Transverse colon (tissue), 4 donors: ENCODE measurements around the gene GMDS. TPM values are rescaled to one million over a fixed set of nuclear protein-coding genes. Genes with fewer than 3 reads are reported as not detected.
A peak's percentile ranks its signal among the peaks of the same experiment; 100 is the strongest.

Experiments used
- DNase-seq: peaks from one replicate; pipeline ENCODE4 v3.0.0-alpha.2; 2019
- H3K27ac ChIP-seq, 4 donors: fragments of 200-600 bp; sonication (generic); 2 replicates each; pipeline ENCODE4 v1.5.1; 2016 to 2018; ENCODE audit warnings: inconsistent platforms in 4 of 4
- H3K27me3 ChIP-seq: fragments of 200-600 bp; sonication (generic); 2 replicates; pipeline ENCODE4 v1.5.1; 2017; ENCODE audit warnings: inconsistent platforms
- H3K36me3 ChIP-seq, 4 donors: fragments of 200-600 bp; sonication (generic); 2 replicates each; pipeline ENCODE4 v1.5.1; 2017 to 2019; ENCODE audit warnings: inconsistent platforms in 4 of 4
- H3K4me1 ChIP-seq, 4 donors: fragments of 200-600 bp; sonication (generic); 2 replicates each; pipeline ENCODE4 v1.5.1; 2017 to 2020; ENCODE audit warnings: inconsistent platforms in 4 of 4
- H3K4me3 ChIP-seq, 4 donors: fragments of 200-600 bp; sonication (generic); 1 replicate in 1 of 4; 2 replicates in 3 of 4; pipeline versions ENCODE4 v1.5.1 to v1.6.1; 2017 to 2019; ENCODE audit warnings: inconsistent platforms in 4 of 4
- H3K9me3 ChIP-seq, 2 donors: fragments of 200-600 bp; sonication (generic); 2 replicates each; pipeline ENCODE4 v1.5.1; 2017 to 2019; ENCODE audit warnings: inconsistent platforms in 2 of 2
- EP300 ChIP-seq: sonication (generic); formaldehyde crosslinking; IDR thresholded peaks from one replicate; pipeline ENCODE4 v1.6.1; 2017; ENCODE audit warnings: antibody characterized with exemption, low read depth
- POLR2A ChIP-seq: fragments of 450-650 bp; IDR thresholded peaks from one replicate; pipeline ENCODE4 v1.6.1; 2016; ENCODE audit warnings: antibody characterized with exemption, mild to moderate bottlenecking, moderate library complexity
- POLR2AphosphoS5 ChIP-seq, 3 donors: sonication (generic); formaldehyde crosslinking; IDR thresholded peaks; one replicate each; pipeline ENCODE4 v1.6.1; 2016; ENCODE audit warnings: antibody characterized with exemption in 3 of 3
- WGBS, 2 donors: methylation state at CpG; one replicate each; pipeline ENCODE4 v1.1.5; 2018; ENCODE audit warnings: low coverage in 1 of 2; 5-methylcytosine and 5-hydroxymethylcytosine counted together
- in situ Hi-C, 4 donors: fragments of 200-750 bp; cut with MboI; loops; one replicate each; pipeline versions ENCODE4 v1.15.0 to v1.15.1; 2017; ENCODE audit warnings: low sequenced_read_pairs in 3 of 4, low pct_ligation_motif_present in 1 of 4, low pct_unique_long_range_greater_than_20kb in 1 of 4
- intact Hi-C: fragments of 100-400 bp; cut with DNase I; formaldehyde crosslinking; loops from one replicate; pipeline ENCODE4 v1.15.1; 2023; ENCODE audit warnings: low total_unique reads
- total RNA-seq, 4 donors: library from RNA; depleted of rRNA; stranded (reverse); fragments of >200 nt; gene quantifications; one replicate each; pipeline ENCODE4 v1.1.0, GENCODE V29; 2016
- TF ChIP-seq, protein P1 (sequence below), 5 experiments: fragments of 200-600 bp in 3 of 5; fragments of 450-650 bp in 2 of 5; sonication (generic) in 3 of 5; IDR thresholded peaks; 1 replicate in 2 of 5; 2 replicates in 3 of 5; pipeline ENCODE4 v1.5.1; 2016 to 2017; ENCODE audit warnings: antibody characterized with exemption in 5 of 5, inconsistent platforms in 3 of 5, mild to moderate bottlenecking in 2 of 5, moderate library complexity in 1 of 5

The GMDS gene
- total RNA-seq, 4 donors from 2014 or later, result 66.2 to 546 (median 102) TPM

DNA sequence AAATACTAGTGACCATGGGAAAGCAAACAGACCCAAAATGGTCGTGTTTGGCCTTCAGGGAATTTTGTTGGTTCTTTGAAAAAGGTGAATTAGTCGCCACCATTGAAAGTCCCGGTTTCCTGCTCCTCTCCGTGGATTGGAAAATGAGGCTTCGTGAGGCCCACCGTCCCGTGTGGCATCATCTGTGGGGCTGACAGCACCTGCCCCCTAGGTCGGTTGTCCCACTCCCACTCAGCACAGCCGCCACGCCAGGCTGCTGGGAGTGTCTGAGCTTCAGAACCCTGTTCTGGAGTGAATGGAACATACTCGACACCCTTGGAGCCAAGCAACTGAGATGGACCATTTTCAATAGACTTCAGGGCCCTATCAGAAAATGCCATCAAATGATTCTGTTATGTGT, 668.7 kb downstream of the GMDS start:
- Histone ChIP-seq H3K4me3 (no peak overlapping the region), H3K4me1 (peaks cover 0 to 5% (median 0%) of the 10 kb centered on the region in 4 donors), H3K36me3 (no peaks in the 10 kb centered on the region), H3K27ac (no peak overlapping the region), H3K27me3 (no peaks in the 10 kb centered on the region), H3K9me3 (no peaks in the 10 kb centered on the region)
- DNase-seq, result no peak
- intact Hi-C loops (no loop called here), in situ Hi-C loops (loop anchor here in 2 of 4 donors (25.0 kb wide), 2 partner anchors 1061 to 1161 kb away; no protein-coding TSS in a partner anchor)
- TF ChIP-seq, protein P1, sequence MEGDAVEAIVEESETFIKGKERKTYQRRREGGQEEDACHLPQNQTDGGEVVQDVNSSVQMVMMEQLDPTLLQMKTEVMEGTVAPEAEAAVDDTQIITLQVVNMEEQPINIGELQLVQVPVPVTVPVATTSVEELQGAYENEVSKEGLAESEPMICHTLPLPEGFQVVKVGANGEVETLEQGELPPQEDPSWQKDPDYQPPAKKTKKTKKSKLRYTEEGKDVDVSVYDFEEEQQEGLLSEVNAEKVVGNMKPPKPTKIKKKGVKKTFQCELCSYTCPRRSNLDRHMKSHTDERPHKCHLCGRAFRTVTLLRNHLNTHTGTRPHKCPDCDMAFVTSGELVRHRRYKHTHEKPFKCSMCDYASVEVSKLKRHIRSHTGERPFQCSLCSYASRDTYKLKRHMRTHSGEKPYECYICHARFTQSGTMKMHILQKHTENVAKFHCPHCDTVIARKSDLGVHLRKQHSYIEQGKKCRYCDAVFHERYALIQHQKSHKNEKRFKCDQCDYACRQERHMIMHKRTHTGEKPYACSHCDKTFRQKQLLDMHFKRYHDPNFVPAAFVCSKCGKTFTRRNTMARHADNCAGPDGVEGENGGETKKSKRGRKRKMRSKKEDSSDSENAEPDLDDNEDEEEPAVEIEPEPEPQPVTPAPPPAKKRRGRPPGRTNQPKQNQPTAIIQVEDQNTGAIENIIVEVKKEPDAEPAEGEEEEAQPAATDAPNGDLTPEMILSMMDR (IDR thresholded peaks at IDR 0.05), result no peak
- TF ChIP-seq POLR2A (no peak), EP300 (no peak), POLR2AphosphoS5 (IDR thresholded peaks at IDR 0.05) (no peak)
- 91 to 97% methylated on average over 5 to 11 of the region's 11 CpGs for WGBS, 2 donors

DNA sequence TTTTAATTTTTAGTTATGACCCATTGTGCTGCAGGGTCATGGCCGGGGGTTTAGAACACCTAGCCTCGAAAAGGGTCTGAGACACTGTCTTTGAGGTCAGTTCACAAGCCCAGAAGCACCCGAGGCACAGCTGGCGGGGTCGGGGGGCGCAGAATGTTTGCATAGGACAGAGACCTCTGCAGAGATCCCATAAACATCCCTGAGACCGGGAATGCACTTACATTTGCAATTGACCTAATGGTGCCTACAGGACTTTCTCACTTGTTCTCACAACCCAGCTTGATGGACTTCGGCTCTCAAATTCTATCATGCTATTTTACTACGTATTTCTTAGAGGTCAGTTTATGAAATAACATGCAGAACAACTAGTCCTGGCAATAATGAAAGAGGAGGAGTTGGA, 669.2 kb downstream of the GMDS start:
- H3K36me3 ChIP-seq, result no peaks in the 10 kb centered on the region
- no peak for DNase-seq
- WGBS, 2 donors, result 81 to 90% methylated on average over 4 to 9 of the region's 9 CpGs
- no peak overlapping the region for H3K27ac ChIP-seq
- TF ChIP-seq POLR2AphosphoS5 (IDR thresholded peaks at IDR 0.05) (no peak), POLR2A (no peak), EP300 (no peak)
- TF ChIP-seq, protein P1 (IDR thresholded peaks at IDR 0.05), result no peak
- peaks cover 0 to 5% (median 0%) of the 10 kb centered on the region in 4 donors for H3K4me1 ChIP-seq
- H3K27me3 ChIP-seq, result no peaks in the 10 kb centered on the region
- in situ Hi-C loops, result loop anchor here in 2 of 4 donors (25.0 kb wide), 2 partner anchors 1061 to 1161 kb away; no protein-coding TSS in a partner anchor
- H3K9me3 ChIP-seq, result peaks cover 3 to 4% of the 10 kb centered on the region in 2 donors
- no peak overlapping the region for H3K4me3 ChIP-seq
- intact Hi-C loops, result no loop called here

DNA sequence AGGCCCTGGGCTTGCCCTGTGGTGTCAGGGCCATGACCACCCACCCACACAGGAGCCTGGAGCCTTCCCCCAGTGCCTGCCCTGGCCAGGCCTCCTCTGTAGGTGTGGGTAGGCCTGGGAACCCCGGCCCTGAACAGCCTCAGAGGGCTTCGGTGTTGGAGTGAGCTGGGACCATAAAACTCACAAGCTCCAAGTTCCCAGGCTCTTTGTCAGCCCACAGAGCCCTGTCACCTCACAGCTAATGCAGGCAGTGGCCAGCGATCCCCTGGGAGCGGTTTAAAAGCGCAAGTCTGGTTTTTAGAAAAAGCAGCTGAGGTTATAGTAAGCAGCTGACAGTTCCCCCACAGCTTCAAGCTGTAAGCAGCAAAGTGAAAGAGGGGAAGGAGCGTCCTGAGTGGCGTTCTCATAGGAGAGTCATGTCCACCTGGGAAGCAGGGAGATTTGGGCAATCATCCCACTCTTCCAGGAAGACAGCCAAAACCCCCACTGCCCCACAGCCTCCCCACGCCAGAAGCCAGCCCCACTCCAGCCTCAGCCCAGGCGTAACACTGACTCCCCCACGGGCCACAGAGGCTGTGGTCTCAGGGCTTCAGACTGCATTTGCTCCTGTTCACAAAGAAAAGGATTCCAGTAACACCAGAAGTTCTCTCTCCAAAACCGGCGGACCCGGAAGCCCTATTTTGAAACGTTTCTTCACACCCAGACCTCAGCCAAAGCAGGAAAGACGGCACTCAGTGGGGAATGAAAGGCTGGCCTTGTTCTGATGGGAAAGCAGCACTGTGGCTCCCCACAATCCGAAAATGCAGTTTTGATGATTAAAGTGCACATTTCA, 670.0 kb downstream of the GMDS start:
- 60% methylated on average over 16 of the region's 16 CpGs; no CpG with 5 or more reads in 1 of the 2 donors for WGBS, 2 donors
- intact Hi-C loops, result no loop called here
- peaks cover 0 to 5% (median 0%) of the 10 kb centered on the region in 4 donors for H3K4me1 ChIP-seq
- peak overlapping the region in 1 of 4 donors; percentile 7 for H3K4me3 ChIP-seq
- H3K9me3 ChIP-seq, result peaks cover 9% of the 10 kb centered on the region in 2 donors
- no peak for TF ChIP-seq POLR2A
- TF ChIP-seq, protein P1 (IDR thresholded peaks at IDR 0.05), result no peak
- no peak for TF ChIP-seq POLR2AphosphoS5 (IDR thresholded peaks at IDR 0.05)
- no peak for TF ChIP-seq EP300
- H3K36me3 ChIP-seq, result no peaks in the 10 kb centered on the region
- in situ Hi-C loops, result loop anchor here in 2 of 4 donors (25.0 kb wide), 2 partner anchors 1062 to 1162 kb away; no protein-coding TSS in a partner anchor
- H3K27me3 ChIP-seq, result no peaks in the 10 kb centered on the region
- peak overlapping the region in 2 of 4 donors; percentile 24 to 26 for H3K27ac ChIP-seq
- DNase-seq, result no peak

DNA sequence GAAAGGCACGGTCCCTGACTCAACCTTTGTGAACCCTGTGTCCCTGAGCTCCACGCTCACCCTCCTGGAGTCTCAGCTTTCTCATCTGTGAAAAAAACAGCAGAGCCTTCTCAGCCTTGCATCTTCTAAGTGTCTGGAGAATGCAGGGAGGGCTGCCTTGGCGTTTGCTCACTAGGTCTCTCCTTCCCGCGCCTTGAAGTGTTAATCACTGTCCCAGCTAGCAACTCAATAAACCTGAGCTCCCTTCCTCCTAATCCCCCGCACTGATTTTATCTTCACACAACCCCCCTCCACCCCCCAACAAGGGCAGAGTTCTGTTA, 670.6 kb downstream of the GMDS start:
- TF ChIP-seq, protein P1 (IDR thresholded peaks at IDR 0.05), result no peak
- no peak for TF ChIP-seq POLR2AphosphoS5 (IDR thresholded peaks at IDR 0.05)
- Histone ChIP-seq H3K4me3 (no peak overlapping the region), H3K27ac (peak overlapping the region in 2 of 4 donors; percentile 24 to 26), H3K4me1 (peaks cover 0 to 5% (median 0%) of the 10 kb centered on the region in 4 donors), H3K9me3 (peaks cover 9 to 14% of the 10 kb centered on the region in 2 donors), H3K27me3 (no peaks in the 10 kb centered on the region), H3K36me3 (no peaks in the 10 kb centered on the region)
- WGBS, 2 donors, result 79 to 100% methylated on average over 1 to 6 of the region's 6 CpGs
- no peak for DNase-seq
- intact Hi-C loops (no loop called here), in situ Hi-C loops (loop anchor here in 2 of 4 donors (25.0 kb wide), 2 partner anchors 1062 to 1162 kb away; no protein-coding TSS in a partner anchor)
